IPS-NIHi7 (cell line): ENCODE measurements around the gene MEX3C.

Source experiments
- DNase-seq: peaks from one replicate; pipeline ENCODE4 v3.0.0; 2012; ENCODE audit warnings: mixed read lengths; ENCODE audit errors: extremely low spot score

The MEX3C gene

DNA sequence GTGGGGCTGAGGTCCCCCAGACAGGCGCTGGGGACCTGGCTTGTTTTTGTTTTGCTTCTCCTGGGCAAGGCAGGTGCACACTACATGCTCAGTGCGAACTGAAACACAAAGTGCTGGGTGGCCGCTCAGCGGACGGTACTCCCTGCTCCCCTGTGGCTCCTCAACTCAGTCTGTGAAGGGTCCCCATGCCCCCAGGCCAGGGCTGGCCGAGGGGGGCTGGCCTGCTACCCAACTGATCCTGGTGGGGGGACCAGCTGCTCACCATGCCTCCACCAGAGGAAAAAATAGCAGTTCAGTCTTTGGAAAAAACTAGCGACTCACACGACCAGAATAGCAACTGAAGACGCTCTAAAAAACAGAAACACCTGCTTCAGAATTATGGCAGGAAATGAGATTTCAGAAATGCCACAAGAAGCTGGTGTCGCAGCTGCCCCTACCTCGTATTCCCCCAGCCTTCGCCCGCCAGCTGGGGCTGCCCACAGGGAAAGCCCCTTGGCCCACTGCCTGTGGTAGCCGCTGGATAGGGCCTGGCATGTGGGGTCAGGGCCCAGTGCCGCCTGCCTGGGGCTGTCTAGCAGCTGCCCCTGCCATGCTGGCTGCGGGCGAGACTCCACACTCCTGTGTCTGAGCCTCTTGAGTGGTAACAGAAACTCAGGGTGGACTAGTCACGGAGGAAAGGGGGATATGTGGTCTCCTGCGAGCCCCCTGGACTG lies 43.7 kb downstream of the MEX3C start:
- DNase-seq = no peak

DNA sequence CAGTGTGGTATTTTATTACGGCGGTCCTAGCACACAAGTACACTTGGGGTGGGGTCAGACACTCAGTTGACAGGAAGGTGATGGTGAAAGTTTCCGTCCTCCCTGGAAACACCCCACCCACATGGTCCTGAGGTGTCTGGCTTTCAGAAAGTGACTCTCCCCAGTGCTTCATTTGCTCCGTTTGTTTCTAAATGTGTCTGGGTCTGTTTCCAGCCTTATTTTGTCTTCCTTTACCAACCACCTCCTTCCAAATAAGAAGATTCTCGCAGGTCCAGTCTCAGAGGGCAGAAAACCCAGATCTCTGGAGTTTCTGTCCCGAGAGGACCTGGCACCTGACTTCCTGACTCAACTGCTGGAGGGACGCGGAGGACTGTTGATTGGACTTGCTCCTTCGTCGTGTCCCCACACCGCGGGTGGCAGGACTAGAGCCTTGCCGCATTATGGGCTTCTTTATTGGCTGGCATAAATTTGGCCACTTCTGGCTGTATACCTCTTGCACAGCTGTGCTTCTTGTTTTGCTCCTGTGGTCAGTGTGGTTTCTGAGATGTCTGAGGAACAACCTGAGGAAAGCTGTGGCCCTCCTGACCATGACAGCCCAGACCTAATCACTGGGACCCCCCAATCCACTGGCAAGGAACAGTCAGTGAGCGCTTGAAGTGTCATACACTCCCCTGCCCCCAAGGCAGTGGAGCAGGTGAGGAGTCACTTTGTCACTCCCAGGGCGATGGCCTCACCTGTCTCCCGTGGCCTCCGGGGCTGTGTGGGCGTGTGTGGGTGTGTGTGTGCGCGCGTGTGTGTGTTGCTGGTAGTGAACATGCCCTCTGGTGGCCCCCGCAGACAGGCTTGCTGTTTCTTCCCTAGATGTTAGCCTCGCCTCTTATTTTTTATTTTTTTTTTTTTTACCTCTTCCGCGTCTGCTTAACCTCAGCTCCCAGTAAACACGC lies 45.6 kb downstream of the MEX3C start:
- DNase-seq = no peak

DNA sequence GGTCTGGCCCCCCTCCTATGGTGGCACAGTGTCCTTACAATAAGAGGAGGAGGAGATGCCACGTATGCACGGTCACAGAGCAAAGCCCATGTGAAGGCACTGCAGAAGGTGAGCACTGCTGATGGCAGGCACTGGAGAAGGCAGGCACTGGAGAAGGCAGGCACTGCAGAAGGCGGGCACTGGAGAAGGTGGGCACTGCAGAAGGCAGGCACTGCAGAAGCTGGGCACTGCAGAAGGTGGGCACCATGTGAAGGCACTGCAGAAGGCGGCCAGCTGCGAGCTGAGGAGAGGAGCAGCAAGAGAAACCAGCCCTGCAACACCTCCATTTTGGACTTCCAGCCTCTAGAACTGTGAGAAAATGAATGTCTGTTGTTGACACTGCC lies 46.3 kb downstream of the MEX3C start:
- DNase-seq = no peak

DNA sequence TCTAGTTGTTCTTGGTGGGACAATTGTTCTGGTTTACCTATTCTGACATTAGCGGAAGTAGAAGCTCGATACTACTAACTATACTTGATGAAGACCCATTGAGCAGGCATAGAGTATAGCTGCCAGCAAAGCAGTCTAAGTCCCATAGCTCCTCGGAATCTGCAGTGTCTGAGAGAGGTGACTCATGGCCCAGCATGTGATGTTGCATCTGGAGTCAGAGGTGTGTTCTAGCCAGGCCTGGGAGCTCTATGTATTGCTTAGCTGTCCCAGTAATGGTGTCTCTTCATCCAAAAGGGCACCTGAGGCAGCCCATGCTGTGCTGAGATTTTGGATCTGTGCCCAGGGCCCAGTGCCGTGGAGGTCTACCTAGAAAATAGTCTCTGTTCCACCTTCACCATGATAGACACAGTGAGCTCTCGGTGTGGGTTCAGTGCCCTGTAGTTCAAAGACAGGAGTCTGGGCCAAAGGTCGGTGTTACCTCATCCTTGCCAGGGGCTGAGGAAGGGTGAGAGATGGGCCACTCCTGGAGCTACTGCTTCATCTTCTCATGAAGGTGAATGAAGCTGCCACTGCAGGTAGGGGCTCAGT lies 47.3 kb downstream of the MEX3C start:
- DNase-seq = no peak

DNA sequence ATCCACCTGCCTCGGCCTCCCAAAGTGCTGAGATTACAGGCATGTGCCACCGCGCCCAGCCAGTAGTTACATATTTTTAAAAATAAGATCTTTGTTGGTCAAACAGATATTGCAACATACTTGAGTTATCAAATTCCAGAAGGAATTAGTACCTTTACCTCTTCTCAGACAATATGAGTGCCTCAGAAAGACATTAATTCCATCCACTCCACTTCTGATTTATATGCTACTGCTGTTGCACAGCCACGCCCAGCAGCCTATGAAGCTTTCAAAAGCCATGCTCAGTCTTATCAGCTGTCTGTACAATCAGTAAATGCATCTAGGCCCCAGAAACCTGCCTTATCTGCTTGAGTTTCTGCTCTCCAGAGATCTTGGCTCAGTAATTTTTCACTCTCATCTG lies 47.8 kb downstream of the MEX3C start:
- no peak for DNase-seq

DNA sequence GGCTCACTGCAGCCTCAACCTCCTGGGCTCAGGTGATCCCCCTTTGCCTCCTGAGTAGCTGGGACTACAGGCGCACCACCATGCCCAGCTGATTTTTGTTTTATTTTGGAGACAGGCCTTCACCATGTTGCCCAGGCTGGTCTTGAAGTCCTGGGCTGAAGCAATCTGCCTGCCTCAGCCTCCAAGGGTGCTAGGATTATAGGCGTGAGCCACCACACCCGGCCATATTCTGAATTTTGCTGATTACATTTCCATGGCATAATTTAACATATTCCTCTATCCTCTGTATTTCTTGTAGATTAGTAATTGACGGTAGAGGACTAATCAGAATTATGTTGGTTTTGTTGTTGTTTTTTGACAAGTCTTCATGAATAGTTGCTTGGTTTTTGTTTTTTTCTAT lies 50.6 kb downstream of the MEX3C start:
- no peak for DNase-seq

DNA sequence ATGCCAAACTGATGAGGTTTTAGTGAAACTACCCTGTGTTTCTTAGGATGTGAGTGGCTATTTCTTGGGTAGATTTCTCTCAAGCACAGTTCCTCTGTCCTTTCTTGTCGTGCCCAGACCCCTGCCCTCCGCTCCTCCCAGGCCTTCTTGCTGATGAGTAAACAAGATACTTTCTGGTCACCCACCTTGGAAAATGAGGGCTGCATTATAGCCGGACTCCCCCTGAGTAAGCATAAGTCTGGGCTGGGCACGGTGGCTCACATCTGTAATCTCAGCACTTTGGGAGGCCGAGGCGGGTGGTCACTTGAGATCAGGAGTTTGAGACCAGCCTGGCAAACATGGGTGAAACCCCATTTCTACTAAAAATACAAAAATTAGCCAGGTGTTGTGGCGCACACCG lies 58.5 kb downstream of the MEX3C start:
- no peak for DNase-seq

DNA sequence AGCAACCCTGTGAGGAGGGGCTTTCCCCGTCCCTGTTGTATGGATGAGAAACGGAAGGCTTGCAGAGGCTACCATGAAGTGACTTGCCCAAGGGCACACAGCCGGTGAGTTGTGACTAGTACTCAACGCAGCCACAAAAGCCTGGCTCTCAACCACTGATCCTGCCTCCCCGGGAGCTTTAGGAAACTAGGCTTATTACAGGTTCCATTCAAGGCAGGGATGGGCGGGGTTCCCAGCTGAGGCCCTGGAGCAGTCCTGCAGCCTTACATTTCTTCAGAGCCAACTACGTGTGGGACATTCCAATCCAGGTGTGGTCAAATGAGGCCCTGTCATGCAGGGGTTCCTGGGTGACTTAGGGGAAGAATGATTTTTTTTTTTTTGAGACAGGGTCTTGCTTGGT lies 59.6 kb downstream of the MEX3C start:
- no peak for DNase-seq

DNA sequence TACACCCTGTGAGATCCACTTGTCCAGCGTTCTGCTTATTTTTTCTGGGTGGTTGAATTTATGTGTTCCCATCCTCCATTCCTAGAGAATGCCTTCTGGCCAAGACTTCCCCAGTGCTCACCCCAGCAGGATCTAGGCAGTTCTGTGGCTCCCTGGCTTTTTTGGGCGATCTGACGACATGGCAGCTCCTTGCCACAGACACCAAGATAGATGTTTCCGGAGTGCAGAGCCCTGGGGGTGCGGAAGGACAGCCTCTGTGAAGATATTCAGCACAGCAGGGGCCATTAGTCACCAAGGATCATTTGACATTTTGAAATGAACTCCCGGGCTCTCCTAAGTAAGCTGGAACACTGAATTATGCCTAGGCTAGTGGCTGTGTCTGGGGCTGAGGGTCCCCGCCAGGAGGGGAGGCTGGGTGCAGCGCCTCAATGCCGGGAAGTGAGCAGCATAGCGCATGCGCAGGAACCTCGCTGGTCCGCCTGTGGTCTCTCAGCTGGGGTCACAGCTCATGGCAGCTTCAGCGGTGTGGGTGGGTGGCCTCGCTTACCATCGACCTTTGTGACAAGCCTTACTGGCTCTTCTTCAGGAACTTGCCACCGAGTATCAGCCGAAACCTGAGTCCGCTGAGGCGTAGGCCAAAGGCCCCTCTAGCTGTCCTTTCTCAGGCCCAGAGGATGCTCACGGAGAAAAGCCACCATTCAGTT lies 60.3 kb downstream of the MEX3C start:
- DNase-seq = no peak

DNA sequence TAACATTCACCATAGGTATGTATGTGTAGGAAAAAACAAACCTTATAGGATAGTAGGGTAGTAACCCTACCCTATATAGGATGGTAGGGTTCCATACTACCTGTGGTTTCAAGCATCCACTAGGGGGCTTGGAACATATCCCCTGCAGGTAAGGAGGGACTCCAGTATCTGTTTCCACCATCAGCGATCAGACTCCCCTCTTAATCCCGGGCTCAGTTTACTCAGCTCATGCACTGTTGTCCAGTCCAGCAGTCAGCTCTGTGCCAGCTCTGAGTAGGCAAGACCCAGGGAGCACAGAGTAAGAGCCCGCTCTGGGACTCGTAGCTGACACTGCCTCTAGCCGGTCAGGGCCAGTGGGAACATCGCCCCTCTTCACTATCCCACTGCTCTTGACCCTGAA lies 61.7 kb downstream of the MEX3C start:
- DNase-seq = no peak

DNA sequence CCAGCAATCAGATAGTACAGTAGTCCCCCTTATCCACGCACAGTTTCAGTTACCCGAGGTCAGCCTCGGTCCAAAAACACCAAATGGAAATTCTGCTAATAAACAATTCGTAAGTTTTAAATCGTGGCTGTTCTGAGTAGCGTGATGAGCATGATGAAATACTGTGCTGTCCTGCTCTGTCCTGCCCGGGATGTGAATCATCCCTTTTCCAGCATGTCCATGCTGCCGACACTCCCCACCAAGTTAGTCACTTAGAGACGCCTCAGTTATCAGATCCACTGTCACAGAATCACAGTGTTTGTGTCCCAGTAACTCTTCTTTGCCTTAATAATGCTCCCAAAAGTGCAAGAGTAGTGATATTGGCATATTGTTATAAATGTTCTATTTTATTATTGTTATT lies 62.1 kb downstream of the MEX3C start:
- DNase-seq = no peak

DNA sequence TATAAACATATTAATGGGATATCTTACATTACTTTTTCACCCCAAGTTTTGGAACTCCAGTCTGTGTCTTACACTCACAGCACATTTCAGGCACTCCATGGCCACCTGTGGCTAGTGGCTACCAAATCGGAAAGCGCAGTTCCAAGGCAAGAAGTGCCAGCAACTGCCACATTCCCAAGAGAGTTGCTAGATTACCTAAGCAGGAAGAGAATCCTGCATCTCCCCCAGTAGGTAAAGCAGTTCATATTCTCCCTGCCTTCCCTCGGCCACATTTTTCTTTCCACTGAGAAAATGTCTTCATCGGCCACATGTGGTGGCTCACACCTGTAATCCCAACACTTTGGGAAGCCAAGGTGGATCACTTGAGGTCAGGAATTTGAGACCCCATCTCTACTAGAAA lies 62.8 kb downstream of the MEX3C start:
- no peak for DNase-seq

DNA sequence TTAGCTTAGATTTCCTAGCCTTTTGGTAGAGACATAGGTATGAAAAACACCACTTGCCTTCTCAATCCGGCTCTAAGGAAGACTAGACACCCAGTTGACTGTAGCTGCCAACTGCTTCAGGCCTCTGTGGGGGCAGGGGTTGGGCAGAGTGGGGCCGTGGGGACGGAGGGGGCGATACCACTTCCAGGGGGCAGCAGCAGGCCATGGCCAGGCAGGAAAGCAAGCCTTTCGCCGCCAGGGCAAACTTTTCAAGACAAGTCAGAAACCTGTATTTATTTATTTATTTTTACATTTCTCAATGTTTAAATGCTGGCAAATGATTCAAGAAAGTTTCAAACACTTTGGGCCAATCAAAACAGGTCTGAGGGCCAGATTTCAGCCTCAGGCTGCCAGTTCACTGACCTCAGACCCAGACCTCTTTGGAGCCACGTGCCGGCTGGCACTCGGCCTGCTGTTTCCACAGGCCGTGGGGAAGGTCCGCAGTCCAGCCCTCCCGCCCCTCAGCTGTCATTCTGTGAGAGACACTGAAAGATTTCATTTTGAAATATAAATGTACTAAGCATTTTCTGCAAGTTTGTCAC lies 63.8 kb downstream of the MEX3C start:
- DNase-seq = no peak

DNA sequence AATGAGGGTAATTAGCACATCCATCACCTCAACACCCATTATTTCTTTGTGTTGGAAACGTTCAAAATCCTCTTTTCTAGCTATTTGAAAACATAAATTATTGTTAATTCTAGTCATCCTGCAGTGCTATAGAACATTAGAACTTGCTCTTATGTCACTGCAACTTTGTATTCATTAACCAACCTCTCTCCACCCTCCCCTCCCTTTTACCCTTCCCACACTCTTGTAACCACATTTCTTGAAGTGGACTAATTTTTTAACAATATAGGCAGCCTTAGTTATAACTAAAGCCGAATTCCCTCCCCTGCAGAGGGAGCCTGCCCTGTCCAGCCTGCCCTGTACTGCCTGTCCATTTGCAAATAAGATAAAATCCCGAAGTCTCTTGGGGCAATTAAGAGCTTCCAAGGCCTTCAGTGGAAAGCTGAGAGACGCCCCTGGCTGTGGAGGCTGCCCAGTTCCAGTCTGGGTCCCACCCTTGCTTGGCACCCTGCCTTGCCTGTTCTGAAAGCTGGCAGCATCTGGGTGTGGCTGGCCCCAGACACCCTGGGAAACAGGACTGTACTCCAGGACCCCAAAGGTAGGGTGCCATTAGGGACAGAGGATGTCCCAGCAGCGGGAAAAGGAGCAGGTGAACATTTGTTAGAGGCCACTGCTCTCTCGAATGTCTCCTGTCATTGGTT lies 65.1 kb downstream of the MEX3C start:
- no peak for DNase-seq

DNA sequence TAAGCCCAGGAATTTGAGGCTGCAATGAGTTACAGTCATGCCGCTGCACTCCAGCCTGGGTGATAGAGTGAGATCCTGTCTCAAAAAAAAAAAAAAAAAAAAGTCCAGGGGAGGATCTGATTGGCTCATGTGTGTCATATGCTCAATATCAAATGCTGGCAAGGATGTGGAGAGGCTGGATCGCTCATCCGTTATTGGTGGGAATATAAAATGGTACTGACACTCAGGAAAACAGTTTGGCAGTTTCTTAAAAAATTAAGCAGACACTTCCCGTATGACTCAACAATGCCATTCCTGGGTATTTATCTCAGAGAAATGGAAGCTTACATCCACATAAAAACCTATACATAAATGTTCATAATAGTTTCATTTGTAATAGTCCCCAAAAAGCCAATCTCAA lies 68.9 kb downstream of the MEX3C start:
- no peak for DNase-seq

DNA sequence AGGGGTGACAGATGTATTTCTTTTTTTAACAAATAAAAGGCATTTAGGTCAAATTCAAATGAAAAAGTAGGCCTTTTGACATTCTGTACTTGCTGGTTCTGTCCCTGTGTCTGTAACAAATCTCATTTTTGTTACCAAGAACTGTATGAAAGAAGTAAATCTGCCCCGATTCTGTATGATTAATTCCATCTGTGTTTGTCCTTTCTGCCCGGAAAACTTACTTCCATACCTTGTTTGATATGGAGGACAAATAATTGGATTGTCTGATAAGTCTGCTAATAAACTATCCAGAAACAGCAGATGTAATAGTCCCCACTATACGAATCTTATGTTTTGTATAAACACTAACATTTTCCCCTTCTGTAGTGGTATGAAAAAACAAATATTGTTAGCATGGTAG lies 69.8 kb downstream of the MEX3C start:
- no peak for DNase-seq

DNA sequence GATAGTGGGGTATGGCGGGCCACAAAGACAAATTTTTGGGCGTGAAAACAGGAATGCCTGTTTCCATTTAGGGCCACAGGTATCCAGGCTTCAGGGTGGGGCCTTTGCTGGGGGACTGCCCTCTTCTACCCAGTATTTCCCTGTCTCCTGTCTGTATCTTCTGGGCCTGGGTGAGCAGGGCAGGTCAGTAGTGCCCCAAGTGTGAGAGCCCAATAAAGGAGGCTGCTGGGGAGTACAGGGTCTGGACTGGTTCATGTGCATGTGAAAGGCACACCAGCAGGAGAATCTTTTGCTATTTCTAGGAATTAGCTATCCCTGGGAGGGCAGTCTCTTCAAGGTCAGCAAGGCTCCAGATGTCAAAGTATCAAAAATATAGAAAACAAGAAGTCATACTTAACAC lies 71.5 kb downstream of the MEX3C start:
- DNase-seq = no peak
